Glutamatergic neuron (in vitro differentiated cells): ENCODE measurements around the gene DDX41. TPM values are rescaled to one million over a fixed set of nuclear protein-coding genes. Genes with fewer than 3 reads are reported as not detected.

Source experiments
- DNase-seq: peaks from one replicate; pipeline ENCODE4 v3.0.0; 2022
- H3K27ac Mint-ChIP-seq: one replicate; pipeline ENCODE4 v1.8.0; 2020; ENCODE audit warnings: mild to moderate bottlenecking, mixed read lengths, inconsistent platforms; ENCODE audit not compliant: unreplicated experiment
- H3K27me3 Mint-ChIP-seq: one replicate; pipeline ENCODE4 v1.8.0; 2020; ENCODE audit warnings: mild to moderate bottlenecking, moderate library complexity, mixed read lengths, inconsistent platforms; ENCODE audit not compliant: unreplicated experiment
- H3K36me3 Mint-ChIP-seq: one replicate; pipeline ENCODE4 v1.8.0; 2020; ENCODE audit warnings: mild to moderate bottlenecking, mixed read lengths, inconsistent platforms; ENCODE audit not compliant: unreplicated experiment
- H3K4me1 Mint-ChIP-seq: one replicate; pipeline ENCODE4 v1.8.0; 2020; ENCODE audit warnings: mild to moderate bottlenecking, low read depth, mixed read lengths, inconsistent platforms; ENCODE audit not compliant: unreplicated experiment
- H3K4me3 Mint-ChIP-seq: one replicate; pipeline ENCODE4 v1.8.0; 2020; ENCODE audit warnings: mild to moderate bottlenecking, mixed read lengths, inconsistent platforms; ENCODE audit not compliant: unreplicated experiment
- H3K9me3 Mint-ChIP-seq: one replicate; pipeline ENCODE4 v1.8.0; 2020; ENCODE audit warnings: mild to moderate bottlenecking, moderate library complexity, mixed read lengths, inconsistent platforms; ENCODE audit not compliant: unreplicated experiment
- total RNA-seq: library from RNA; stranded (reverse); fragmentation: NEBNext Ultra II Directional; extraction: Animal tissue kit (Norgen Biotek cat#: 25700); gene quantifications from one replicate; pipeline ENCODE4 v1.2.1, GENCODE V29; 2021; ENCODE audit not compliant: unreplicated experiment
- TF ChIP-seq, protein P1 (sequence below): fragments of 200-600 bp; sonication (generic); IDR thresholded peaks from one replicate; pipeline ENCODE4 v1.5.0; 2021; ENCODE audit not compliant: partially characterized antibody, unreplicated experiment

The DDX41 gene
- total RNA-seq, 1 donor from 2014 or later, result 125 TPM

DNA sequence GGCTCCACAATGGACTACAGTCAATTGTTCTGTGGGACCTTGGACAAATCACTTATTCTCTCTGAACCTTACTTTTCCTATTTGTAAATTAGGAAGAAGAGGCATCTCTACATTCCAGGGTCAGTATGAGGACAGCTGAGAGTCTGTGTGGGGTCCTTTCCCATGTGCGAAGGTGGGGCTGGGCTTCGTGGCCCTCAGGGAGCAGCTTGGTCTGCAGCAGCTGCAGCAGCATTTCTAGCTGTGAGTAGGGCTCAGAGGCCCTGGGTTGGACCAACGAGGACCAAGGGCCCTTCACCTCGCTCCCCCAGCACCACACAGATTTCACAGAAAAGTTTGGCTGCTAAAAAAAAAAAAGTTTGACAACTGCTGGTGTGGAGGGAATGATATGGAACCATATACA, 9.4 kb upstream of the DDX41 start:
- Mint-ChIP-seq H3K4me3 (no peak overlapping the region), H3K27me3 (peaks cover 12% of the 10 kb centered on the region), H3K27ac (no peak overlapping the region), H3K9me3 (peaks cover 8% of the 10 kb centered on the region), H3K4me1 (peaks cover 15% of the 10 kb centered on the region), H3K36me3 (no peaks in the 10 kb centered on the region)
- TF ChIP-seq, protein P1, sequence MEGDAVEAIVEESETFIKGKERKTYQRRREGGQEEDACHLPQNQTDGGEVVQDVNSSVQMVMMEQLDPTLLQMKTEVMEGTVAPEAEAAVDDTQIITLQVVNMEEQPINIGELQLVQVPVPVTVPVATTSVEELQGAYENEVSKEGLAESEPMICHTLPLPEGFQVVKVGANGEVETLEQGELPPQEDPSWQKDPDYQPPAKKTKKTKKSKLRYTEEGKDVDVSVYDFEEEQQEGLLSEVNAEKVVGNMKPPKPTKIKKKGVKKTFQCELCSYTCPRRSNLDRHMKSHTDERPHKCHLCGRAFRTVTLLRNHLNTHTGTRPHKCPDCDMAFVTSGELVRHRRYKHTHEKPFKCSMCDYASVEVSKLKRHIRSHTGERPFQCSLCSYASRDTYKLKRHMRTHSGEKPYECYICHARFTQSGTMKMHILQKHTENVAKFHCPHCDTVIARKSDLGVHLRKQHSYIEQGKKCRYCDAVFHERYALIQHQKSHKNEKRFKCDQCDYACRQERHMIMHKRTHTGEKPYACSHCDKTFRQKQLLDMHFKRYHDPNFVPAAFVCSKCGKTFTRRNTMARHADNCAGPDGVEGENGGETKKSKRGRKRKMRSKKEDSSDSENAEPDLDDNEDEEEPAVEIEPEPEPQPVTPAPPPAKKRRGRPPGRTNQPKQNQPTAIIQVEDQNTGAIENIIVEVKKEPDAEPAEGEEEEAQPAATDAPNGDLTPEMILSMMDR, result no peak
- no peak for DNase-seq

- Mint-ChIP-seq H3K4me3 (no peak overlapping the region), H3K27me3 (peaks cover 6% of the 10 kb centered on the region), H3K9me3 (peaks cover 3% of the 10 kb centered on the region), H3K4me1 (peaks cover 6% of the 10 kb centered on the region), H3K36me3 (no peaks in the 10 kb centered on the region), H3K27ac (no peak overlapping the region)
- no peak for DNase-seq
- TF ChIP-seq, protein P1, result peak; percentile 19
These were observed 8.3 kb upstream of the DDX41 start for GRCh38 chr5:177524941-177525655.

DNA sequence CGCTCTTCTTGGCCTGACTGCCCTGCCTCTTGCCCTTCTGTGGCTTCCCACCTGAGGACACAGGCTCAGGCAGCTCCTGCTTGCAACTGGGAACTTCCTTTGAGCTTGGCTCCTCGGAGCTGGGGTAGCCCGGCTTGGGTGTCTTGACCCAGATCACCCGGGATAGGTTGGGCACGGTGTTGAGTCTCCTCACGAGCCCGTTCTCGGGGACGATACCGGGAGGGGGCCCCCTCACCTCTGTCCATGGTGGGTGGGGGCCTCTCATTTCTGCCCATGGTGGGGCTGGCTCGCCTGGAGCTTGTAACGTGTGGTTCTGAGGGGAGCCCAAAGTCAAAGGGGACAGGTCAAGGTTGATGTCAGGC, 7.8 kb upstream of the DDX41 start:
- TF ChIP-seq, protein P1, result no peak
- Mint-ChIP-seq H3K36me3 (no peaks in the 10 kb centered on the region), H3K4me3 (no peak overlapping the region), H3K4me1 (peaks cover 4% of the 10 kb centered on the region), H3K27me3 (peaks cover 10% of the 10 kb centered on the region), H3K9me3 (peaks cover 7% of the 10 kb centered on the region), H3K27ac (no peak overlapping the region)
- DNase-seq, result no peak

- Mint-ChIP-seq H3K4me1 (no peaks in the 10 kb centered on the region), H3K4me3 (no peak overlapping the region), H3K36me3 (no peaks in the 10 kb centered on the region), H3K27me3 (peaks cover 11% of the 10 kb centered on the region), H3K9me3 (peaks cover 3% of the 10 kb centered on the region), H3K27ac (no peak overlapping the region)
- DNase-seq, result no peak
- TF ChIP-seq, protein P1, result no peak
These were observed 7.2 kb upstream of the DDX41 start for GRCh38 chr5:177523711-177524538.
